ENCODE results near the gene TAS1R1. TPM values are rescaled to one million over a fixed set of nuclear protein-coding genes. Genes with fewer than 3 reads are reported as not detected.

TAS1R1 gene
- total RNA-seq, 1 donor from 2014 or later = not detected

DNA sequence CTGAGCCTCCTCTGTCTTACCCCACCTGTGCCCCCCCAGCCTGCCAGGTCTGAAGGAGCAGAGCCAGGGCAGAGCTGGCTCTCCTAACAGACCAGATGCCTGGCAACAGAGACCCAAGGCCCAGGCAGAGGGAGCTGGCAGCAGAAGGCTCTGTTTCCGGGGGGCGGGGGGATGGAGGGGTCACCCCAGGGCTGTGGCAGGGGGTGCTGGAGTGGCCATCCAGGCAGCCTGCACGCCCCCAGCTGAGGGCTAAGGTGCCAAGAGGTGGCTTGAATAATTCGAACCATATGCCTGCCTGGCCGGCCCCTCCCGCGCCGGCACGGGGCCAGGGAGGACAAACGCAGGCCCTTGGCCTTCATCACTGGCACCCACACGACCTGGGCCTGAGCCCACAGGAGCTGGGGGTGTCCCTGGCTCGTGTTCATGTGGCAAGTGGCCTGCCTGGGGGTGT, 47.6 kb upstream of the TAS1R1 start:
- no peaks in the 10 kb centered on the region for H3K27me3 ChIP-seq

DNA sequence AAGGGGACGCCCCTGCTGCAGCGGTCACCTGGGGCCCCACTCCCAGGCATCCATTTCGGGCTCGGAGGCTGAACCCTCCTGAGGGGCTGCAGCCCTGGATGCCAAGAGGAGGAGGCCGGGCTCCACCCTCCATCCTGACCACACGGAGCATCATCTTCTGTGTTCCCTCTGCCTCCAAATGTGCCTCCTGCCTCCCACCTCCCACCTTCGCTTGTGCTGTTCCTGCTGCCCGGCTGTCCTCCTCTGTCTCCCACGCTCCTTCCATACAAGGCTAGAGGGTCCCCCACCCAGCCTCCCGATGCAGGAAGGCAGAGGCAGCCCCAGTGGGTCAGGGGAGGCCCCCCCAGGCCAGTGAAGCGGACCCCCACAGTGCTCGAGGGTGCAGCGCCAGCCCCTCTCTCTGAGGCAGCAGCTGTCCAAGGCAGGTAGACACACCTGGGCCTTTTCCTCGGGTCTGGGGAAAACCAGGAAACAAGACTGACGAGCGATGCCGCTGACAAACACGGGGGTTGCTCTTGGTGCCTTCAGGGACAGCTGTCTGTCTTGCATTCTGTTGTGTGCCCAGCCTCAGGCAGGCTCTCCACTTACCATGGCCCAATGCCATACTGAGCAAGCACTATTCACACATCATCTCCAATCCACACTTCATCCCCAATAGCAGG, 46.8 kb upstream of the TAS1R1 start:
- H3K4me1 ChIP-seq = no peaks in the 10 kb centered on the region
- TF ChIP-seq POLR2A (IDR thresholded peaks at IDR 0.05) = no peak
- TF ChIP-seq, protein P1, sequence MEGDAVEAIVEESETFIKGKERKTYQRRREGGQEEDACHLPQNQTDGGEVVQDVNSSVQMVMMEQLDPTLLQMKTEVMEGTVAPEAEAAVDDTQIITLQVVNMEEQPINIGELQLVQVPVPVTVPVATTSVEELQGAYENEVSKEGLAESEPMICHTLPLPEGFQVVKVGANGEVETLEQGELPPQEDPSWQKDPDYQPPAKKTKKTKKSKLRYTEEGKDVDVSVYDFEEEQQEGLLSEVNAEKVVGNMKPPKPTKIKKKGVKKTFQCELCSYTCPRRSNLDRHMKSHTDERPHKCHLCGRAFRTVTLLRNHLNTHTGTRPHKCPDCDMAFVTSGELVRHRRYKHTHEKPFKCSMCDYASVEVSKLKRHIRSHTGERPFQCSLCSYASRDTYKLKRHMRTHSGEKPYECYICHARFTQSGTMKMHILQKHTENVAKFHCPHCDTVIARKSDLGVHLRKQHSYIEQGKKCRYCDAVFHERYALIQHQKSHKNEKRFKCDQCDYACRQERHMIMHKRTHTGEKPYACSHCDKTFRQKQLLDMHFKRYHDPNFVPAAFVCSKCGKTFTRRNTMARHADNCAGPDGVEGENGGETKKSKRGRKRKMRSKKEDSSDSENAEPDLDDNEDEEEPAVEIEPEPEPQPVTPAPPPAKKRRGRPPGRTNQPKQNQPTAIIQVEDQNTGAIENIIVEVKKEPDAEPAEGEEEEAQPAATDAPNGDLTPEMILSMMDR (IDR thresholded peaks at IDR 0.05) = no peak
- TF ChIP-seq POLR2AphosphoS5 (IDR thresholded peaks at IDR 0.05; ENCODE audit: insufficient read depth in 1 of 2, low read depth in 1 of 2) = no peak
- no peaks in the 10 kb centered on the region for H3K27me3 ChIP-seq
- no peaks in the 10 kb centered on the region for H3K36me3 ChIP-seq
- no peak for DNase-seq (ENCODE audit: extremely low spot score in 2 of 2)
- intact Hi-C loops (cut with DNase I) = no loop called here
- no peak overlapping the region for H3K4me3 ChIP-seq
- no peak overlapping the region for H3K27ac ChIP-seq
- H3K9me3 ChIP-seq = no peaks in the 10 kb centered on the region

More for the DNA sequence above, 47.6 kb upstream of the TAS1R1 start:
- no peaks in the 10 kb centered on the region for H3K36me3 ChIP-seq
- H3K27ac ChIP-seq = no peak overlapping the region
- H3K4me3 ChIP-seq = no peak overlapping the region
- no peaks in the 10 kb centered on the region for H3K9me3 ChIP-seq
- no peaks in the 10 kb centered on the region for H3K4me1 ChIP-seq
- no peak for DNase-seq (ENCODE audit: extremely low spot score in 2 of 2)
- intact Hi-C loops (cut with DNase I) = no loop called here
- TF ChIP-seq, protein P1 (IDR thresholded peaks at IDR 0.05) = no peak
- TF ChIP-seq POLR2A (IDR thresholded peaks at IDR 0.05) (no peak), POLR2AphosphoS5 (IDR thresholded peaks at IDR 0.05; ENCODE audit: insufficient read depth in 1 of 2, low read depth in 1 of 2) (no peak)

DNA sequence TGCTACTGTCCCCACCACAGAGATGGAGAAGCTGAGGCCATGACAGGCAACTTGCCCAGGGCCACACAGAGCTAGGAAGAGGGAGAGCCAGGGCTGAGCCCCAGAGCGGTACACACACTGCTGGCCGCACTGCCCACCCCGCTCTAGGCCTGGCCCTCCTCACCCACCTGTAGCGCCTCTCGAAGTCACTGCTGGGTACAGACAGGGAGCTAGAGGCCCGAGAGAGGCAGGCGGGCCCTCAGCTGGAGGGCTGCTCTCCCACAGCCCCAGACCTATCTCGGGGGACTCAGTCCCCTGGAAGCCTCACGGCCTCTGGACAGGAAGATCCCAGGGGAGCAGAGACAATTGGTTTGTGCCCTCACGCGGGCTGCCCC, 46.3 kb upstream of the TAS1R1 start:
- Histone ChIP-seq H3K27me3 (no peaks in the 10 kb centered on the region), H3K27ac (no peak overlapping the region), H3K4me1 (no peaks in the 10 kb centered on the region), H3K4me3 (no peak overlapping the region), H3K9me3 (no peaks in the 10 kb centered on the region), H3K36me3 (no peaks in the 10 kb centered on the region)
- TF ChIP-seq, protein P1 (IDR thresholded peaks at IDR 0.05) = no peak
- no peak for TF ChIP-seq POLR2AphosphoS5 (IDR thresholded peaks at IDR 0.05; ENCODE audit: insufficient read depth in 1 of 2, low read depth in 1 of 2)
- TF ChIP-seq POLR2A (IDR thresholded peaks at IDR 0.05) = no peak
- no peak for DNase-seq (ENCODE audit: extremely low spot score in 2 of 2)
- intact Hi-C loops (cut with DNase I) = no loop called here

DNA sequence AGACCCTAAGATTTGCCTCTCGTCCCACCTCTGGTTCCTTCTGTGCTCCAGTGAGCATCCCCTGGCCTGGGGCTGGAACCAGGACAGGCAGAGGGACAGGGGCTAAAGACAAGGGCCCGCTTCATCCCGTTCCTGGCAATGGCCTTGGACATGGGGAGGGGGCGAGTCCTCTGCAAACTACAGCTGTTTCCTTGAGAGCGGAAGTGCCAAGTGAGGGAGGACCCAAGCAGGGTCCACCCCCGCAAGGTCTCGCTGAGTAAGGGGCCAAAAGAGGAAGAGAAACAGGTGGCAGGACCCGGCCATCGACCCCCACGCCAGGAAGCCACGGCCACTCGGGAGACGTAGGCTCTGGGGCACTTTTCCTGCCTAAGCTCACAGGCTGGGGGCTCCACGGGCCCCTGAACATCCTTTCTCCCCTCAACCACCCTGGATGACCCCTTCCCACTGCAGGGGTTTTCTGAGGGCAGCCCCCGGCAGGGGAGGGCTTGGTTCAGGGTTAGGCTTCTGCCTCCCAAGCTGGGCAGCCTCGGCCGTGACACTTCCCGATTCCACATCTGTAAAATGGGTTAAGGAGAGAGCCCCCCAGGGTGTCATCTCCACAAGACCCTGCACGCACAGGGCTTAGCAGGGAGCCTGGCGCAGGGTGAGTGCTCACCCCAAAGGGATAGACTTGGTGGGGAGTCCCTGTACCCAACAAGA, 45.7 kb upstream of the TAS1R1 start:
- Histone ChIP-seq H3K4me3 (no peak overlapping the region), H3K27me3 (no peaks in the 10 kb centered on the region), H3K4me1 (no peaks in the 10 kb centered on the region), H3K36me3 (no peaks in the 10 kb centered on the region), H3K27ac (no peak overlapping the region), H3K9me3 (no peaks in the 10 kb centered on the region)
- no peak for DNase-seq (ENCODE audit: extremely low spot score in 2 of 2)
- intact Hi-C loops (cut with DNase I) = no loop called here
- no peak for TF ChIP-seq POLR2AphosphoS5 (IDR thresholded peaks at IDR 0.05; ENCODE audit: insufficient read depth in 1 of 2, low read depth in 1 of 2)
- TF ChIP-seq POLR2A (IDR thresholded peaks at IDR 0.05) = no peak
- TF ChIP-seq, protein P1 (IDR thresholded peaks at IDR 0.05) = no peak

DNA sequence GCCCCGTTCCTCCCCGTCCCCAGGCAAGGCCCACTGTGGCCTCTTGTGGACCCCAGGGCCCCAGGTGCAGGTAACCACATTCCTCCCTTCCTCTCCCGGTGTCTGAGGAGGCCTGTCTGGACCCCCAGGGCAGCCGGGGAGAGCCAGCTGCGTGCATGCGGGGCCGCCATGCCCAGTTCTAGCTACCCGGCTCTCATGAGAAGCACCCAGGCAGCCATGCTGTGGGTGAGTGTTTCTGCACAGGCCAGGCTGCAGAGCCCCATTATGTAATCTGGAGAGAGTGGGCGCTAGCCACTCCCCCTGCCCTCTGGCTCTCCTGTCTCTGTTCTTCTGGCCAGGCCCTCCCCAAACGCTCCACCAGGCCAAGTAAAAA, 45.2 kb upstream of the TAS1R1 start:
- no peak overlapping the region for H3K27ac ChIP-seq
- intact Hi-C loops (cut with DNase I) = no loop called here

More for the DNA sequence above, 45.2 kb upstream of the TAS1R1 start:
- H3K27me3 ChIP-seq = no peaks in the 10 kb centered on the region
- H3K36me3 ChIP-seq = no peaks in the 10 kb centered on the region
- no peak overlapping the region for H3K4me3 ChIP-seq
- TF ChIP-seq POLR2A (IDR thresholded peaks at IDR 0.05) (no peak), POLR2AphosphoS5 (IDR thresholded peaks at IDR 0.05; ENCODE audit: insufficient read depth in 1 of 2, low read depth in 1 of 2) (no peak)
- TF ChIP-seq, protein P1 (IDR thresholded peaks at IDR 0.05) = no peak
- H3K9me3 ChIP-seq = no peaks in the 10 kb centered on the region
- H3K4me1 ChIP-seq = no peaks in the 10 kb centered on the region
- DNase-seq (ENCODE audit: extremely low spot score in 2 of 2) = no peak
